ENCODE data around the gene MAP6.

Gene MAP6

GRCh38 chr11:75667831-75668450 lies 897 bp downstream of the MAP6 start:
- Histone ChIP-seq H3K4me1 (ENCODE audit: control insufficient read depth in 2 of 2, insufficient read depth in 2 of 2, low read length in 2 of 2) (peaks cover 11 to 12% of the 10 kb centered on the region in 2 donors), H3K4me3 (ENCODE audit: low read length in 2 of 2) (peak overlapping the region; percentile 39 to 57), H3K27me3 (ENCODE audit: control insufficient read depth in 2 of 2, insufficient read depth in 2 of 2, low read length in 2 of 2) (peaks cover 50 to 58% of the 10 kb centered on the region in 2 donors), H3K9me3 (ENCODE audit: control insufficient read depth in 2 of 2, low read length in 2 of 2) (no peaks in the 10 kb centered on the region), H3K27ac (ENCODE audit: low read depth in 2 of 2, low read length in 2 of 2) (no peak overlapping the region), H3K9ac (ENCODE audit: low read depth in 1 of 2, low read length in 2 of 2) (no peak overlapping the region), H3K36me3 (ENCODE audit: control insufficient read depth in 2 of 2, insufficient read depth in 2 of 2, low read length in 2 of 2) (no peaks in the 10 kb centered on the region)

GRCh38 chr11:75667255-75667830 lies 1.5 kb downstream of the MAP6 start:
- Histone ChIP-seq H3K4me1 (ENCODE audit: control insufficient read depth in 2 of 2, insufficient read depth in 2 of 2, low read length in 2 of 2) (peaks cover 11 to 12% of the 10 kb centered on the region in 2 donors), H3K27ac (ENCODE audit: low read depth in 2 of 2, low read length in 2 of 2) (no peak overlapping the region), H3K9ac (ENCODE audit: low read depth in 1 of 2, low read length in 2 of 2) (no peak overlapping the region), H3K4me3 (ENCODE audit: low read length in 2 of 2) (peak overlapping the region; percentile 37 to 39), H3K36me3 (ENCODE audit: control insufficient read depth in 2 of 2, insufficient read depth in 2 of 2, low read length in 2 of 2) (no peaks in the 10 kb centered on the region), H3K9me3 (ENCODE audit: control insufficient read depth in 2 of 2, low read length in 2 of 2) (no peaks in the 10 kb centered on the region), H3K27me3 (ENCODE audit: control insufficient read depth in 2 of 2, insufficient read depth in 2 of 2, low read length in 2 of 2) (peaks cover 52 to 58% of the 10 kb centered on the region in 2 donors)

- Histone ChIP-seq H3K27ac (ENCODE audit: low read depth in 2 of 2, low read length in 2 of 2) (no peak overlapping the region), H3K27me3 (ENCODE audit: control insufficient read depth in 2 of 2, insufficient read depth in 2 of 2, low read length in 2 of 2) (peaks cover 47 to 53% of the 10 kb centered on the region in 2 donors), H3K4me1 (ENCODE audit: control insufficient read depth in 2 of 2, insufficient read depth in 2 of 2, low read length in 2 of 2) (peaks cover 11 to 12% of the 10 kb centered on the region in 2 donors), H3K36me3 (ENCODE audit: control insufficient read depth in 2 of 2, insufficient read depth in 2 of 2, low read length in 2 of 2) (no peaks in the 10 kb centered on the region), H3K9ac (ENCODE audit: low read depth in 1 of 2, low read length in 2 of 2) (no peak overlapping the region), H3K4me3 (ENCODE audit: low read length in 2 of 2) (no peak overlapping the region), H3K9me3 (ENCODE audit: control insufficient read depth in 2 of 2, low read length in 2 of 2) (no peaks in the 10 kb centered on the region)
These were observed 2.8 kb downstream of the MAP6 start for GRCh38 chr11:75665990-75666389.

GRCh38 chr11:75665126-75665525 lies 3.7 kb downstream of the MAP6 start:
- H3K4me3 ChIP-seq (ENCODE audit: low read length in 2 of 2) = no peak overlapping the region
- H3K9me3 ChIP-seq (ENCODE audit: control insufficient read depth in 2 of 2, low read length in 2 of 2) = no peaks in the 10 kb centered on the region
- H3K36me3 ChIP-seq (ENCODE audit: control insufficient read depth in 2 of 2, insufficient read depth in 2 of 2, low read length in 2 of 2) = no peaks in the 10 kb centered on the region
- H3K27ac ChIP-seq (ENCODE audit: low read depth in 2 of 2, low read length in 2 of 2) = no peak overlapping the region
- peaks cover 11 to 12% of the 10 kb centered on the region in 2 donors for H3K4me1 ChIP-seq (ENCODE audit: control insufficient read depth in 2 of 2, insufficient read depth in 2 of 2, low read length in 2 of 2)
- H3K27me3 ChIP-seq (ENCODE audit: control insufficient read depth in 2 of 2, insufficient read depth in 2 of 2, low read length in 2 of 2) = peaks cover 41 to 53% of the 10 kb centered on the region in 2 donors
- no peak overlapping the region for H3K9ac ChIP-seq (ENCODE audit: low read depth in 1 of 2, low read length in 2 of 2)

GRCh38 chr11:75664389-75664788 lies 4.4 kb downstream of the MAP6 start:
- H3K36me3 ChIP-seq (ENCODE audit: control insufficient read depth in 2 of 2, insufficient read depth in 2 of 2, low read length in 2 of 2) = no peaks in the 10 kb centered on the region
- peaks cover 37 to 49% of the 10 kb centered on the region in 2 donors for H3K27me3 ChIP-seq (ENCODE audit: control insufficient read depth in 2 of 2, insufficient read depth in 2 of 2, low read length in 2 of 2)
- H3K27ac ChIP-seq (ENCODE audit: low read depth in 2 of 2, low read length in 2 of 2) = no peak overlapping the region
- no peak overlapping the region for H3K4me3 ChIP-seq (ENCODE audit: low read length in 2 of 2)
- H3K4me1 ChIP-seq (ENCODE audit: control insufficient read depth in 2 of 2, insufficient read depth in 2 of 2, low read length in 2 of 2) = peaks cover 11 to 12% of the 10 kb centered on the region in 2 donors
- no peaks in the 10 kb centered on the region for H3K9me3 ChIP-seq (ENCODE audit: control insufficient read depth in 2 of 2, low read length in 2 of 2)
- H3K9ac ChIP-seq (ENCODE audit: low read depth in 1 of 2, low read length in 2 of 2) = no peak overlapping the region

GRCh38 chr11:75663808-75664207 lies 5.0 kb downstream of the MAP6 start:
- H3K4me1 ChIP-seq (ENCODE audit: control insufficient read depth in 2 of 2, insufficient read depth in 2 of 2, low read length in 2 of 2) = peaks cover 11 to 12% of the 10 kb centered on the region in 2 donors
- H3K27me3 ChIP-seq (ENCODE audit: control insufficient read depth in 2 of 2, insufficient read depth in 2 of 2, low read length in 2 of 2) = peaks cover 33 to 43% of the 10 kb centered on the region in 2 donors
- H3K9me3 ChIP-seq (ENCODE audit: control insufficient read depth in 2 of 2, low read length in 2 of 2) = no peaks in the 10 kb centered on the region
- no peak overlapping the region for H3K27ac ChIP-seq (ENCODE audit: low read depth in 2 of 2, low read length in 2 of 2)
- no peaks in the 10 kb centered on the region for H3K36me3 ChIP-seq (ENCODE audit: control insufficient read depth in 2 of 2, insufficient read depth in 2 of 2, low read length in 2 of 2)
- no peak overlapping the region for H3K9ac ChIP-seq (ENCODE audit: low read depth in 1 of 2, low read length in 2 of 2)
- no peak overlapping the region for H3K4me3 ChIP-seq (ENCODE audit: low read length in 2 of 2)

- no peaks in the 10 kb centered on the region for H3K4me1 ChIP-seq (ENCODE audit: control insufficient read depth in 2 of 2, insufficient read depth in 2 of 2, low read length in 2 of 2)
- H3K27ac ChIP-seq (ENCODE audit: low read depth in 2 of 2, low read length in 2 of 2) = no peak overlapping the region
- H3K27me3 ChIP-seq (ENCODE audit: control insufficient read depth in 2 of 2, insufficient read depth in 2 of 2, low read length in 2 of 2) = peaks cover 5 to 15% of the 10 kb centered on the region in 2 donors
- no peaks in the 10 kb centered on the region for H3K36me3 ChIP-seq (ENCODE audit: control insufficient read depth in 2 of 2, insufficient read depth in 2 of 2, low read length in 2 of 2)
- H3K4me3 ChIP-seq (ENCODE audit: low read length in 2 of 2) = no peak overlapping the region
- H3K9me3 ChIP-seq (ENCODE audit: control insufficient read depth in 2 of 2, low read length in 2 of 2) = no peaks in the 10 kb centered on the region
- no peak overlapping the region for H3K9ac ChIP-seq (ENCODE audit: low read depth in 1 of 2, low read length in 2 of 2)
These were observed 9.0 kb downstream of the MAP6 start for GRCh38 chr11:75659836-75660235.

- no peak overlapping the region for H3K4me3 ChIP-seq (ENCODE audit: low read length in 2 of 2)
- no peaks in the 10 kb centered on the region for H3K4me1 ChIP-seq (ENCODE audit: control insufficient read depth in 2 of 2, insufficient read depth in 2 of 2, low read length in 2 of 2)
- H3K27me3 ChIP-seq (ENCODE audit: control insufficient read depth in 2 of 2, insufficient read depth in 2 of 2, low read length in 2 of 2) = peaks cover 0 to 3% of the 10 kb centered on the region in 2 donors
- no peak overlapping the region for H3K9ac ChIP-seq (ENCODE audit: low read depth in 1 of 2, low read length in 2 of 2)
- H3K9me3 ChIP-seq (ENCODE audit: control insufficient read depth in 2 of 2, low read length in 2 of 2) = no peaks in the 10 kb centered on the region
- no peak overlapping the region for H3K27ac ChIP-seq (ENCODE audit: low read depth in 2 of 2, low read length in 2 of 2)
- H3K36me3 ChIP-seq (ENCODE audit: control insufficient read depth in 2 of 2, insufficient read depth in 2 of 2, low read length in 2 of 2) = no peaks in the 10 kb centered on the region
These were observed 12.7 kb downstream of the MAP6 start for GRCh38 chr11:75656044-75656727.

GRCh38 chr11:75655605-75656004 lies 13.2 kb downstream of the MAP6 start:
- Histone ChIP-seq H3K36me3 (ENCODE audit: control insufficient read depth in 2 of 2, insufficient read depth in 2 of 2, low read length in 2 of 2) (no peaks in the 10 kb centered on the region), H3K27me3 (ENCODE audit: control insufficient read depth in 2 of 2, insufficient read depth in 2 of 2, low read length in 2 of 2) (peaks cover 0 to 3% of the 10 kb centered on the region in 2 donors), H3K4me3 (ENCODE audit: low read length in 2 of 2) (no peak overlapping the region), H3K27ac (ENCODE audit: low read depth in 2 of 2, low read length in 2 of 2) (no peak overlapping the region), H3K9me3 (ENCODE audit: control insufficient read depth in 2 of 2, low read length in 2 of 2) (no peaks in the 10 kb centered on the region), H3K9ac (ENCODE audit: low read depth in 1 of 2, low read length in 2 of 2) (no peak overlapping the region), H3K4me1 (ENCODE audit: control insufficient read depth in 2 of 2, insufficient read depth in 2 of 2, low read length in 2 of 2) (no peaks in the 10 kb centered on the region)

GRCh38 chr11:75654314-75654713 lies 14.5 kb downstream of the MAP6 start:
- Histone ChIP-seq H3K36me3 (ENCODE audit: control insufficient read depth in 2 of 2, insufficient read depth in 2 of 2, low read length in 2 of 2) (no peaks in the 10 kb centered on the region), H3K27ac (ENCODE audit: low read depth in 2 of 2, low read length in 2 of 2) (no peak overlapping the region), H3K4me3 (ENCODE audit: low read length in 2 of 2) (no peak overlapping the region), H3K4me1 (ENCODE audit: control insufficient read depth in 2 of 2, insufficient read depth in 2 of 2, low read length in 2 of 2) (no peaks in the 10 kb centered on the region), H3K9ac (ENCODE audit: low read depth in 1 of 2, low read length in 2 of 2) (no peak overlapping the region), H3K9me3 (ENCODE audit: control insufficient read depth in 2 of 2, low read length in 2 of 2) (no peaks in the 10 kb centered on the region), H3K27me3 (ENCODE audit: control insufficient read depth in 2 of 2, insufficient read depth in 2 of 2, low read length in 2 of 2) (peaks cover 0 to 3% of the 10 kb centered on the region in 2 donors)

All from mucosa of rectum (tissue), 2 donors.